ENCODE results near the gene C1S. TPM values are rescaled to one million over a fixed set of nuclear protein-coding genes. Genes with fewer than 3 reads are reported as not detected.
"Not testable (repeated sequence)": the region's sequence is repeated elsewhere in the genome, so short reads cannot be mapped to it uniquely, and the experiment has no call there.

C1S gene
- 1,000 to 10,000 TPM in 1 of 4 donors, 100 to 1,000 TPM in 3; 415 to 1,129 (median 638) TPM for total RNA-seq

DNA sequence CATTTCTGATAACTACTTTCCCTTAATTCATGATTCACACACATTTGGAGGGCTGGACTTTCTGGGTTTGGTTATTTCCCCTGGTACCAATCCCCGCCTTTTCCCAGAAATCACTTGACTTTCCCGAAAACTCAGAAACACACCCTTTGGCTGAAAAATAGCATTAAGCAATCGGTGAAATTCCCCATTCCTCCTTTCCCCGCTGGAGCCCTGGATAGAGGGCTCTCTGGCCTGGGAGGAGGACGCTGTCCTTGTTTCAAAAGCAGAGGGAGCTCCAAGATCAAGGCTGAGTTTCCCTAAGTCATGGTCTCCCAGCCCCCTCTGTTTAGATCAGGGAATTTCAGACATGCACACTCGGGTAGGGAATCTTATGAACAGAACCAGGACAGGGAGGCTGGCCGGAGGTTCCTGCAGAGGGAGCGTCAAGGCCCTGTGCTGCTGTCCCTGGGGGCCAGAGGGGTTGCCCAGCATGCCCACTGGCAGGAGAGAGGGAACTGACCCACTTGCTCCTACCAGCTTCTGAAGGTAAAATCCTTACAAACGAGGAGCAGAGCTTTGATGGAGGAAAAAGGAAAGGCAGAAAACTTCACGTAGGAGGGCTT is at the start of gene C1S:
Gene C1S, plus strand, starts transcription at position 366 of the 602 bp plus-strand sequence. CDS start 1,195 bp downstream, outside the sequence.
- peak; percentile 66 to 85 for DNase-seq (ENCODE audit: low spot score in 2 of 2)
- H3K36me3 ChIP-seq: peaks cover 0 to 28% (median 0%) of the 10 kb centered on the region in 3 donors
- no peaks in the 10 kb centered on the region for H3K27me3 ChIP-seq
- no peaks in the 10 kb centered on the region for H3K9me3 ChIP-seq
- H3K27ac ChIP-seq: peak within 1 kb of the TSS; percentile 74 to 93 (median 84)
- peak within 1 kb of the TSS; percentile 33 to 55 (median 36) for H3K4me3 ChIP-seq
- H3K4me1 ChIP-seq: peaks cover 0 to 53% (median 9%) of the 10 kb centered on the region in 4 donors
- 10 to 20% methylated on average over 10 of the region's 10 CpGs for WGBS, 2 donors
- TF ChIP-seq POLR2A (IDR thresholded peaks at IDR 0.05) (peak; percentile 65 to 71), EP300 (IDR thresholded peaks at IDR 0.05) (peak; percentile 98 to 99)
- TF ChIP-seq, protein P1, sequence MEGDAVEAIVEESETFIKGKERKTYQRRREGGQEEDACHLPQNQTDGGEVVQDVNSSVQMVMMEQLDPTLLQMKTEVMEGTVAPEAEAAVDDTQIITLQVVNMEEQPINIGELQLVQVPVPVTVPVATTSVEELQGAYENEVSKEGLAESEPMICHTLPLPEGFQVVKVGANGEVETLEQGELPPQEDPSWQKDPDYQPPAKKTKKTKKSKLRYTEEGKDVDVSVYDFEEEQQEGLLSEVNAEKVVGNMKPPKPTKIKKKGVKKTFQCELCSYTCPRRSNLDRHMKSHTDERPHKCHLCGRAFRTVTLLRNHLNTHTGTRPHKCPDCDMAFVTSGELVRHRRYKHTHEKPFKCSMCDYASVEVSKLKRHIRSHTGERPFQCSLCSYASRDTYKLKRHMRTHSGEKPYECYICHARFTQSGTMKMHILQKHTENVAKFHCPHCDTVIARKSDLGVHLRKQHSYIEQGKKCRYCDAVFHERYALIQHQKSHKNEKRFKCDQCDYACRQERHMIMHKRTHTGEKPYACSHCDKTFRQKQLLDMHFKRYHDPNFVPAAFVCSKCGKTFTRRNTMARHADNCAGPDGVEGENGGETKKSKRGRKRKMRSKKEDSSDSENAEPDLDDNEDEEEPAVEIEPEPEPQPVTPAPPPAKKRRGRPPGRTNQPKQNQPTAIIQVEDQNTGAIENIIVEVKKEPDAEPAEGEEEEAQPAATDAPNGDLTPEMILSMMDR (IDR thresholded peaks at IDR 0.05): peak; percentile 54 to 97 (median 89)

DNA sequence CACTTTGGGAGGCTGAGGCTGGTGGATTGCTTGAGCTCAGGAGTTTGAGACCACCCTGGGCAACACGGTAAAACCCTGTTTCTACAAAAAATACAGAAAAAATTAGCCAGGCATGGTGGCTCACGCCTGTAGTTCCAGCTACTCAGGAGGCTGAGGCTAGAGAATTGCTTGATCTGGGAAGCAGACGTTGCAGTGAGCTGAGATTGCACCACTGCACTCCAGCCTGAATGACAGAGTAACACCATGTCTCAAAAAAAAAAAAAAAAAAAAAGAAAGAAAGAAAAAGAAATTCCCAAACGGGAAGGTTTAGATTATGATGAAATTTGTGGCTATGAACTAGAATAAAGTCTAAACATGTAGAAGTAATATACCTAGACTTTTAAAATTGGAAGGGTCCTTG is 49.1 kb upstream of the C1S start:
- H3K9me3 ChIP-seq; H3K27ac ChIP-seq; DNase-seq (ENCODE audit: low spot score in 2 of 2); H3K27me3 ChIP-seq; H3K4me1 ChIP-seq; H3K4me3 ChIP-seq: not testable (repeated sequence)
- peaks cover 0 to 51% (median 0%) of the 10 kb centered on the region in 3 donors for H3K36me3 ChIP-seq
- WGBS, 2 donors: 78 to 82% methylated on average over 4 of the region's 4 CpGs

- peaks cover 0 to 12% (median under 1%) of the 10 kb centered on the region in 4 donors for H3K4me1 ChIP-seq
- H3K4me3 ChIP-seq: no peak overlapping the region
- WGBS, 2 donors: 76 to 79% methylated on average over 4 of the region's 4 CpGs
- DNase-seq (ENCODE audit: low spot score in 2 of 2): no peak
- H3K27ac ChIP-seq: no peak overlapping the region
- no peaks in the 10 kb centered on the region for H3K27me3 ChIP-seq
- TF ChIP-seq POLR2A (IDR thresholded peaks at IDR 0.05): no peak
- TF ChIP-seq, protein P1 (IDR thresholded peaks at IDR 0.05): no peak
- TF ChIP-seq EP300 (IDR thresholded peaks at IDR 0.05): no peak
- no peaks in the 10 kb centered on the region for H3K9me3 ChIP-seq
- H3K36me3 ChIP-seq: peaks cover 0 to 49% (median 0%) of the 10 kb centered on the region in 3 donors
These were observed 48.4 kb upstream of the C1S start for GRCh38 chr12:7012024-7012607.

DNA sequence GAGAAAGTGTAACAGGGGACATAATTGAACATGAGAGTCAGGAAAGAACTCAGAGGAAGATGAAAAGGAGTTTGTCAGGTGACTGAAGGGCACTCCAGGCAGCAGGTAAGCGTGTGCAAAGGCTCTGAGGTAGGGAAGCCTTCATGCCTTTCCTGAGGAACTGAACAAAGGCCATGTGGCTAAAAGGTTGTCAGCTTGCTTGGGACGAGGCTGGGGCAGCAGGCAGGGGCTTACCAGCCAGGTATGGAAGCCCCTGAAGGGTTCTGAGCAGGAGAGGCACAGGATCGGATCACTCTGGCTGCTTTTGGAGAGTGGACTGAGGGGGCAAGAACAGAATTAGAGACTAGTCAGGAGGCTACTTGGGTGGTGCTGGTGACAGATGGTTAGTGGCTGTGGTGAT is 47.4 kb upstream of the C1S start:
- Histone ChIP-seq H3K4me1 (peaks cover 0 to 19% (median 3%) of the 10 kb centered on the region in 4 donors), H3K36me3 (peaks cover 0 to 49% (median 0%) of the 10 kb centered on the region in 3 donors), H3K27me3 (no peaks in the 10 kb centered on the region), H3K27ac (no peak overlapping the region), H3K4me3 (no peak overlapping the region), H3K9me3 (no peaks in the 10 kb centered on the region)
- WGBS, 2 donors: 90 to 94% methylated on average over 3 of the region's 3 CpGs
- TF ChIP-seq, protein P1 (IDR thresholded peaks at IDR 0.05): no peak
- TF ChIP-seq POLR2A (IDR thresholded peaks at IDR 0.05) (no peak), EP300 (IDR thresholded peaks at IDR 0.05) (no peak)
- no peak for DNase-seq (ENCODE audit: low spot score in 2 of 2)

GRCh38 chr12:7015555-7016370 is 44.8 kb upstream of the C1S start:
- no peak overlapping the region for H3K27ac ChIP-seq
- DNase-seq (ENCODE audit: low spot score in 2 of 2): no peak
- peaks cover 0 to 27% (median 8%) of the 10 kb centered on the region in 4 donors for H3K4me1 ChIP-seq
- H3K27me3 ChIP-seq: no peaks in the 10 kb centered on the region
- TF ChIP-seq EP300 (IDR thresholded peaks at IDR 0.05) (no peak), POLR2A (IDR thresholded peaks at IDR 0.05) (no peak)
- TF ChIP-seq, protein P1 (IDR thresholded peaks at IDR 0.05): no peak
- H3K36me3 ChIP-seq: peaks cover 0 to 35% (median 0%) of the 10 kb centered on the region in 3 donors
- no peak overlapping the region for H3K4me3 ChIP-seq
- no peaks in the 10 kb centered on the region for H3K9me3 ChIP-seq
- 64 to 67% methylated on average over 6 of the region's 6 CpGs for WGBS, 2 donors

All from tibial nerve (tissue), 4 donors.